ENCODE results near the gene FCF1.
"Not testable (repeated sequence)": the region's sequence is repeated elsewhere in the genome, so short reads cannot be mapped to it uniquely, and the experiment has no call there.

GRCh38 chr14:74758505-74758904, 45.6 kb downstream of the FCF1 start:
- not testable (repeated sequence) for TF ChIP-seq EZH2 (IDR thresholded peaks at IDR 0.05; ENCODE audit: borderline replicate concordance); CTCF (IDR thresholded peaks at IDR 0.05; ENCODE audit: poor library complexity); EZH2phosphoT487 (IDR thresholded peaks at IDR 0.05; ENCODE audit: low read depth, severe bottlenecking, unreplicated experiment)
